ENCODE measurements around the gene OR5T1. TPM values are rescaled to one million over a fixed set of nuclear protein-coding genes. Genes with fewer than 3 reads are reported as not detected.

The OR5T1 gene
- total and polyA plus RNA-seq, 2 of the 13 experiments (the other 11 are each of a cell fraction or from before 2014, with no cell fraction given), result not detected

DNA sequence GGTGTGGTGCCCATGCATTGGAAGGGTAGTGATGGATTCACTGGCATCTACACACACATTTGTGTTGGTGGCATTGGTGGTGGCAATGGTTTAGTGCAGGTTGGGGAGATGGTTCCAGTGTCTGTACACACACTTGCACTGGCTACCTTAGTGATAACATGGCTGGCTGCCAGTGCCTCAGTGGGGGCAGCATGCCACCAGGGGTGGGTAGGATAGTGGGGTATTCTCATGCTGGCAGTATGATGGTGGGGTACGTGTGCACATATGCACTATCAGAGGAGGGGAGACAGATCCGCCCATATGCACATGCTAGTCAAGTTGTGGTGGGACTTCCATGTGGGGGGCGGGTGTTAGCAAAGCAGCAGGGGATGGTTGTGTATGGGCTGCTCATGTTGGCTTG lies 33.9 kb downstream of the OR5T1 start (continued):
- TF ChIP-seq IRX3 (CRISPR knock-in tag; IDR thresholded peaks at IDR 0.05; ENCODE audit: borderline replicate concordance, low read depth) (no peak), ZNF274 (CRISPR knock-in tag; IDR thresholded peaks at IDR 0.05) (no peak), ZNF256 (CRISPR knock-in tag; conservative IDR thresholded peaks at IDR 0.05) (no peak), PPARG (CRISPR knock-in tag; conservative IDR thresholded peaks at IDR 0.05) (no peak), ZNF343 (CRISPR knock-in tag; IDR thresholded peaks at IDR 0.05) (no peak), WIZ (CRISPR knock-in tag; IDR thresholded peaks at IDR 0.05) (no peak), KDM4B (CRISPR knock-in tag; IDR thresholded peaks at IDR 0.05) (no peak)
- TF ChIP-seq, protein P1, sequence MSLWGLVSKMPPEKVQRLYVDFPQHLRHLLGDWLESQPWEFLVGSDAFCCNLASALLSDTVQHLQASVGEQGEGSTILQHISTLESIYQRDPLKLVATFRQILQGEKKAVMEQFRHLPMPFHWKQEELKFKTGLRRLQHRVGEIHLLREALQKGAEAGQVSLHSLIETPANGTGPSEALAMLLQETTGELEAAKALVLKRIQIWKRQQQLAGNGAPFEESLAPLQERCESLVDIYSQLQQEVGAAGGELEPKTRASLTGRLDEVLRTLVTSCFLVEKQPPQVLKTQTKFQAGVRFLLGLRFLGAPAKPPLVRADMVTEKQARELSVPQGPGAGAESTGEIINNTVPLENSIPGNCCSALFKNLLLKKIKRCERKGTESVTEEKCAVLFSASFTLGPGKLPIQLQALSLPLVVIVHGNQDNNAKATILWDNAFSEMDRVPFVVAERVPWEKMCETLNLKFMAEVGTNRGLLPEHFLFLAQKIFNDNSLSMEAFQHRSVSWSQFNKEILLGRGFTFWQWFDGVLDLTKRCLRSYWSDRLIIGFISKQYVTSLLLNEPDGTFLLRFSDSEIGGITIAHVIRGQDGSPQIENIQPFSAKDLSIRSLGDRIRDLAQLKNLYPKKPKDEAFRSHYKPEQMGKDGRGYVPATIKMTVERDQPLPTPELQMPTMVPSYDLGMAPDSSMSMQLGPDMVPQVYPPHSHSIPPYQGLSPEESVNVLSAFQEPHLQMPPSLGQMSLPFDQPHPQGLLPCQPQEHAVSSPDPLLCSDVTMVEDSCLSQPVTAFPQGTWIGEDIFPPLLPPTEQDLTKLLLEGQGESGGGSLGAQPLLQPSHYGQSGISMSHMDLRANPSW (CRISPR knock-in tag; IDR thresholded peaks at IDR 0.05; ENCODE audit: borderline replicate concordance), result no peak

DNA sequence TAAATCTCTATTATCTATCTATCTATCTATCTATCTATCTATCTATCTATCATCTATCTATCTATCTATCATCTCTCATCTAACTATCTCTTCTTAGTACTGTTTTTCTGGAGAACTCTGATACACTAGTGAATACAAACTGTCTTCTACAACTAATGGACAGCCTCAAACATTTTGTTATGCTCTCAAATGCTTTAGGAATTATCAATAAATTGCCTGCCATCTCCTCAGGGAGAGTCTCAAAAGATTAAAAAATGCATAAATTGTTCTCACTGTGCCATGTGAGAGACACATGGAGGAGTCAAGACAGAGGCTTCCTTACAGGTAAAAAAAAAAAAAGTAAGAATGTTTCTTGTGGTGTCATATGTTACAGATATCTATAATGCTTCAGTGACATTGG lies 40.9 kb downstream of the OR5T1 start, which contains the start of gene OR8K3:
OR8K3 (plus strand) TSS at position 301 of the 400 bp plus-strand sequence. CDS start 3,163 bp downstream, outside the sequence.
- H3K4me2 ChIP-seq (ENCODE audit: low read depth, low read length), result no peak within 1 kb of the TSS
- no peaks in the 10 kb centered on the region; a peak in 1 of 5 replicates for H3K27me3 ChIP-seq (ENCODE audit: control insufficient read depth in 1 of 2, insufficient read depth in 2 of 2, low read length in 2 of 2)
- DNase-seq (ENCODE audit: low spot score) (no peak), FAIRE-seq (no peak), ATAC-seq (no peak)
- H3K4me3 ChIP-seq (replicated peaks in 1 of 3; ENCODE audit: insufficient read depth in 1 of 3, low read depth in 2 of 3, low read length in 3 of 3), result no peak within 1 kb of the TSS
- H3K79me2 ChIP-seq (ENCODE audit: insufficient read depth, low read length), result no peaks in the 10 kb centered on the region
- no peak within 1 kb of the TSS for H2AFZ ChIP-seq (ENCODE audit: low read length)
- no peak within 1 kb of the TSS for H3K9ac ChIP-seq (ENCODE audit: insufficient read depth, low read depth, low read length)
- H3K4me1 ChIP-seq (ENCODE audit: insufficient read depth, low read length), result no peaks in the 10 kb centered on the region
- no TSS peak for BruUV-seq (replicated peaks)
- H3K36me3 ChIP-seq (replicated peaks in 1 of 2; ENCODE audit: control insufficient read depth in 1 of 2, insufficient read depth in 2 of 2, low read length in 2 of 2), result no peaks in the 10 kb centered on the region
- intact Hi-C loops (cut with micrococcal nuclease; ENCODE audit: unreplicated experiment) (no loop called here), in situ Hi-C loops (cut with HindIII; ENCODE audit: extremely low pct_ligation_motif_present, low pct_unique_long_range_greater_than_20kb) (no loop called here)
- peaks cover 36% of the 10 kb centered on the region for H3K9me3 ChIP-seq (ENCODE audit: low read length)
- no peak for TF ChIP-seq DR1 (CRISPR knock-in tag; IDR thresholded peaks at IDR 0.05)
- TF ChIP-seq SIN3A (IDR thresholded peaks at IDR 0.05; ENCODE audit: borderline replicate concordance, low read depth, low read length), result no peak
- TF ChIP-seq PCBP1 (IDR thresholded peaks at IDR 0.05; ENCODE audit: borderline replicate concordance, low read depth, low read length), result no peak
- no peak for TF ChIP-seq TEAD2 (CRISPR knock-in tag; IDR thresholded peaks at IDR 0.05)
- H4K20me1 ChIP-seq (ENCODE audit: insufficient read depth, low read length), result no peaks in the 10 kb centered on the region
- no peak within 1 kb of the TSS for H3K27ac ChIP-seq (ENCODE audit: extremely low read length, insufficient read depth, low read length)
- ChIA-PET POLR2A (no interaction called here), CTCF (ENCODE audit: low intra/inter-chr PET ratio, low total read pairs) (no interaction called here)

Other genes starting within 250 kb of the OR5T1 start
- not detected in 2 replicates for gene OR5AS1, start 246.5 kb upstream of the OR5T1 start, total RNA-seq (2016; rRNA removed; fragmentation: Illumina TruSeq; extraction: Trizol)
- gene OR5AS1, start 246.5 kb upstream of the OR5T1 start, polyA plus RNA-seq (2011; rRNA removed), result not detected in 2 replicates
- gene OR8I2, start 180.8 kb upstream of the OR5T1 start, total RNA-seq (2016; rRNA removed; fragmentation: Illumina TruSeq; extraction: Trizol), result not detected in 2 replicates
- gene OR8I2, start 180.8 kb upstream of the OR5T1 start, polyA plus RNA-seq (2011; rRNA removed), result not detected in 2 replicates
- not detected in 2 replicates for gene OR8H2, start 170.5 kb upstream of the OR5T1 start, total RNA-seq (2016; rRNA removed; fragmentation: Illumina TruSeq; extraction: Trizol)
- not detected in 2 replicates for gene OR8H2, start 170.5 kb upstream of the OR5T1 start, polyA plus RNA-seq (2011; rRNA removed)
- not detected in 2 replicates for gene OR8H3, start 151.8 kb upstream of the OR5T1 start, total RNA-seq (2016; rRNA removed; fragmentation: Illumina TruSeq; extraction: Trizol)
- gene OR8H3, start 151.8 kb upstream of the OR5T1 start, polyA plus RNA-seq (2011; rRNA removed), result not detected in 2 replicates
- gene OR8J3, start 134.0 kb upstream of the OR5T1 start, total RNA-seq (2016; rRNA removed; fragmentation: Illumina TruSeq; extraction: Trizol), result not detected in 2 replicates
- not detected in 2 replicates for gene OR8J3, start 134.0 kb upstream of the OR5T1 start, polyA plus RNA-seq (2011; rRNA removed)
- gene OR8K5, start 113.8 kb upstream of the OR5T1 start, total RNA-seq (2016; rRNA removed; fragmentation: Illumina TruSeq; extraction: Trizol), result not detected in 2 replicates
- gene OR8K5, start 113.8 kb upstream of the OR5T1 start, polyA plus RNA-seq (2011; rRNA removed), result not detected in 2 replicates
- gene OR5J2, start 97.5 kb upstream of the OR5T1 start, total RNA-seq (2016; rRNA removed; fragmentation: Illumina TruSeq; extraction: Trizol), result not detected in 2 replicates
- not detected in 2 replicates for gene OR5J2, start 97.5 kb upstream of the OR5T1 start, polyA plus RNA-seq (2011; rRNA removed)
- not detected in 2 replicates for gene OR5T2, start 39.9 kb upstream of the OR5T1 start, total RNA-seq (2016; rRNA removed; fragmentation: Illumina TruSeq; extraction: Trizol)
- not detected in 2 replicates for gene OR5T2, start 39.9 kb upstream of the OR5T1 start, polyA plus RNA-seq (2011; rRNA removed)
- gene OR5T3, start 21.9 kb upstream of the OR5T1 start, total RNA-seq (2016; rRNA removed; fragmentation: Illumina TruSeq; extraction: Trizol), result not detected in 2 replicates
- not detected in 2 replicates for gene OR5T3, start 21.9 kb upstream of the OR5T1 start, polyA plus RNA-seq (2011; rRNA removed)
- not detected in 2 replicates for gene OR8H1, start 18.1 kb downstream of the OR5T1 start, total RNA-seq (2016; rRNA removed; fragmentation: Illumina TruSeq; extraction: Trizol)
- gene OR8H1, start 18.1 kb downstream of the OR5T1 start, polyA plus RNA-seq (2011; rRNA removed), result not detected in 2 replicates
- not detected in 2 replicates for gene OR8K3, start 41.0 kb downstream of the OR5T1 start, total RNA-seq (2016; rRNA removed; fragmentation: Illumina TruSeq; extraction: Trizol)
- not detected in 2 replicates for gene OR8K3, start 41.0 kb downstream of the OR5T1 start, polyA plus RNA-seq (2011; rRNA removed)
- gene OR8K1, start 71.9 kb downstream of the OR5T1 start, total RNA-seq (2016; rRNA removed; fragmentation: Illumina TruSeq; extraction: Trizol), result not detected in 2 replicates
- not detected in 2 replicates for gene OR8K1, start 71.9 kb downstream of the OR5T1 start, polyA plus RNA-seq (2011; rRNA removed)
- not detected in 2 replicates for gene OR8J1, start 80.1 kb downstream of the OR5T1 start, total RNA-seq (2016; rRNA removed; fragmentation: Illumina TruSeq; extraction: Trizol)
- not detected in 2 replicates for gene OR8J1, start 80.1 kb downstream of the OR5T1 start, polyA plus RNA-seq (2011; rRNA removed)
- gene OR8U1, start 101.5 kb downstream of the OR5T1 start, total RNA-seq (2016; rRNA removed; fragmentation: Illumina TruSeq; extraction: Trizol), result not detected in 2 replicates
- gene OR8U1, start 101.5 kb downstream of the OR5T1 start, polyA plus RNA-seq (2011; rRNA removed), result not detected in 2 replicates
- not detected in 2 replicates for gene OR5AL1, start 138.5 kb downstream of the OR5T1 start, total RNA-seq (2016; rRNA removed; fragmentation: Illumina TruSeq; extraction: Trizol)
- not detected in 2 replicates for gene OR5AL1, start 138.5 kb downstream of the OR5T1 start, polyA plus RNA-seq (2011; rRNA removed)
- gene OR5M3, start 199.2 kb downstream of the OR5T1 start, total RNA-seq (2016; rRNA removed; fragmentation: Illumina TruSeq; extraction: Trizol), result not detected in 2 replicates
- gene OR5M3, start 199.2 kb downstream of the OR5T1 start, polyA plus RNA-seq (2011; rRNA removed), result not detected in 2 replicates
- not detected in 2 replicates for gene OR5M8, start 217.2 kb downstream of the OR5T1 start, total RNA-seq (2016; rRNA removed; fragmentation: Illumina TruSeq; extraction: Trizol)
- gene OR5M8, start 217.2 kb downstream of the OR5T1 start, polyA plus RNA-seq (2011; rRNA removed), result not detected in 2 replicates